Smooth muscle cell (in vitro differentiated cells): ENCODE measurements around the gene PPARD. TPM values are rescaled to one million over a fixed set of nuclear protein-coding genes. Genes with fewer than 3 reads are reported as not detected.
A peak's percentile ranks its signal among the peaks of the same experiment; 100 is the strongest.

Experiments
- DNase-seq: peaks from one replicate; lab custom pipeline; 2025; ENCODE audit not compliant: unreplicated experiment; lab: John Stamatoyannopoulos, UW
- H2AFZ ChIP-seq: fragments of 200-600 bp; sonication (generic); 2 replicates; pipeline ENCODE4 v1.6.0; 2016; ENCODE audit warnings: antibody characterized with exemption, low read depth, mild to moderate bottlenecking
- H3F3A ChIP-seq: fragments of 200-600 bp; sonication (generic); 2 replicates; pipeline ENCODE4 v1.6.0; 2017; ENCODE audit warnings: antibody characterized with exemption, low read depth
- H3K27ac ChIP-seq: fragments of 200-600 bp; sonication (generic); 2 replicates; pipeline ENCODE4 v1.5.1; 2016; ENCODE audit warnings: low read depth, mild to moderate bottlenecking
- H3K27me3 ChIP-seq: fragments of 200-600 bp; sonication (generic); 2 replicates; pipeline ENCODE4 v1.6.1; 2016; ENCODE audit warnings: low read depth, mild to moderate bottlenecking
- H3K36me3 ChIP-seq: fragments of 200-600 bp; sonication (generic); 2 replicates; pipeline ENCODE4 v1.5.1; 2016; ENCODE audit warnings: low read depth
- H3K4me1 ChIP-seq: fragments of 200-600 bp; sonication (generic); 2 replicates; pipeline ENCODE4 v1.5.1; 2016; ENCODE audit warnings: low read depth
- H3K4me2 ChIP-seq: fragments of 200-600 bp; sonication (generic); 2 replicates; pipeline ENCODE4 v1.6.0; 2016; ENCODE audit warnings: mild to moderate bottlenecking
- H3K4me3 ChIP-seq: fragments of 200-600 bp; sonication (generic); 2 replicates; pipeline ENCODE4 v1.5.1; 2016; ENCODE audit warnings: mild to moderate bottlenecking
- H3K79me2 ChIP-seq: fragments of 200-600 bp; sonication (generic); 2 replicates; pipeline ENCODE4 v1.6.0; 2016; ENCODE audit warnings: low read depth, mild to moderate bottlenecking
- H3K9ac ChIP-seq: fragments of 200-600 bp; sonication (generic); 2 replicates; pipeline ENCODE4 v1.6.0; 2016; ENCODE audit warnings: low read depth
- H3K9me3 ChIP-seq: fragments of 200-600 bp; sonication (generic); replicated peaks from 2 replicates; pipeline ENCODE4 v1.5.1; 2016; ENCODE audit warnings: low read depth
- H4K20me1 ChIP-seq: fragments of 200-600 bp; sonication (generic); 2 replicates; pipeline ENCODE4 v1.6.0; 2016; ENCODE audit warnings: low read depth
- WGBS: methylation state at CpG from one replicate; pipeline ENCODE4 v1.1.7; 2016; ENCODE audit warnings: low lambda C conversion rate; 5-methylcytosine and 5-hydroxymethylcytosine counted together
- polyA plus RNA-seq: library from polyadenylated mRNA; unstranded; fragments of >200 nt; fragmentation: Nextera tagmentation; extraction: Ambion mirVana; gene quantifications from 2 replicates; pipeline ENCODE4 v1.2.1, GENCODE V29; 2016
- total RNA-seq: library from RNA; depleted of rRNA; stranded (reverse); fragments of >200 nt; gene quantifications from 2 replicates; pipeline ENCODE4 v1.2.3, GENCODE V29; 2014
- TF ChIP-seq, protein P1 (sequence below): fragments of 200-600 bp; sonication (generic); IDR thresholded peaks from 2 replicates; pipeline ENCODE4 v1.5.1; 2017; ENCODE audit warnings: borderline replicate concordance, mild to moderate bottlenecking, antibody characterized with exemption; ENCODE audit not compliant: insufficient read depth, poor library complexity, severe bottlenecking

PPARD gene
- total and polyA plus RNA-seq, 2 experiments from 2014 or later: 8.2 to 31.1 TPM

DNA sequence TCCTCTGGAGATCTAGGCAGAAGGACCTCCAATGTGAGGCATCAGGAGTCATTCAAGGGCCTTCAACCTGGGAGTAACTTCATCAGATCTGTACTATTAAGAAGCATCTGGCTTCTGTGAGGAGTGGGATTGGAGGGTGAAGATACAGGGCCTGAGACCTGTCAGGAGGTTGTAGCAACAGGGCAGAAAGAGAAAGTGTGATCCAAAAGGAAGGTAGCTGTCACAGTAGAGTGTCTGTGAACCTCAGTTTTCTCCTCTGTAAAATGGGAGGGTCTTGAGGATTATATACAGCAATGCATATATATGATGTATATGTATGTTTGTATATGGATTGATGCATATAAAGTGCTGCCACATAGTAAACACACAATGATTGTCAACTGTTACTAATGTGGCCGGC, 123.3 kb downstream of the PPARD start:
- Histone ChIP-seq H3K4me1 (peaks cover 15% of the 10 kb centered on the region), H3K9me3 (no peaks in the 10 kb centered on the region), H3K4me2 (no peak overlapping the region), H2AFZ (no peak overlapping the region), H3K4me3 (no peak overlapping the region), H3K79me2 (peaks cover 23% of the 10 kb centered on the region), H3K9ac (no peak overlapping the region), H3F3A (peaks cover 15% of the 10 kb centered on the region), H3K27me3 (no peaks in the 10 kb centered on the region), H3K27ac (no peak overlapping the region), H4K20me1 (peaks cover 23% of the 10 kb centered on the region), H3K36me3 (no peaks in the 10 kb centered on the region)
- DNase-seq: no peak
- TF ChIP-seq, protein P1, sequence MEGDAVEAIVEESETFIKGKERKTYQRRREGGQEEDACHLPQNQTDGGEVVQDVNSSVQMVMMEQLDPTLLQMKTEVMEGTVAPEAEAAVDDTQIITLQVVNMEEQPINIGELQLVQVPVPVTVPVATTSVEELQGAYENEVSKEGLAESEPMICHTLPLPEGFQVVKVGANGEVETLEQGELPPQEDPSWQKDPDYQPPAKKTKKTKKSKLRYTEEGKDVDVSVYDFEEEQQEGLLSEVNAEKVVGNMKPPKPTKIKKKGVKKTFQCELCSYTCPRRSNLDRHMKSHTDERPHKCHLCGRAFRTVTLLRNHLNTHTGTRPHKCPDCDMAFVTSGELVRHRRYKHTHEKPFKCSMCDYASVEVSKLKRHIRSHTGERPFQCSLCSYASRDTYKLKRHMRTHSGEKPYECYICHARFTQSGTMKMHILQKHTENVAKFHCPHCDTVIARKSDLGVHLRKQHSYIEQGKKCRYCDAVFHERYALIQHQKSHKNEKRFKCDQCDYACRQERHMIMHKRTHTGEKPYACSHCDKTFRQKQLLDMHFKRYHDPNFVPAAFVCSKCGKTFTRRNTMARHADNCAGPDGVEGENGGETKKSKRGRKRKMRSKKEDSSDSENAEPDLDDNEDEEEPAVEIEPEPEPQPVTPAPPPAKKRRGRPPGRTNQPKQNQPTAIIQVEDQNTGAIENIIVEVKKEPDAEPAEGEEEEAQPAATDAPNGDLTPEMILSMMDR: no peak
- 95% methylated on average over 1 of the region's 1 CpG for WGBS

DNA sequence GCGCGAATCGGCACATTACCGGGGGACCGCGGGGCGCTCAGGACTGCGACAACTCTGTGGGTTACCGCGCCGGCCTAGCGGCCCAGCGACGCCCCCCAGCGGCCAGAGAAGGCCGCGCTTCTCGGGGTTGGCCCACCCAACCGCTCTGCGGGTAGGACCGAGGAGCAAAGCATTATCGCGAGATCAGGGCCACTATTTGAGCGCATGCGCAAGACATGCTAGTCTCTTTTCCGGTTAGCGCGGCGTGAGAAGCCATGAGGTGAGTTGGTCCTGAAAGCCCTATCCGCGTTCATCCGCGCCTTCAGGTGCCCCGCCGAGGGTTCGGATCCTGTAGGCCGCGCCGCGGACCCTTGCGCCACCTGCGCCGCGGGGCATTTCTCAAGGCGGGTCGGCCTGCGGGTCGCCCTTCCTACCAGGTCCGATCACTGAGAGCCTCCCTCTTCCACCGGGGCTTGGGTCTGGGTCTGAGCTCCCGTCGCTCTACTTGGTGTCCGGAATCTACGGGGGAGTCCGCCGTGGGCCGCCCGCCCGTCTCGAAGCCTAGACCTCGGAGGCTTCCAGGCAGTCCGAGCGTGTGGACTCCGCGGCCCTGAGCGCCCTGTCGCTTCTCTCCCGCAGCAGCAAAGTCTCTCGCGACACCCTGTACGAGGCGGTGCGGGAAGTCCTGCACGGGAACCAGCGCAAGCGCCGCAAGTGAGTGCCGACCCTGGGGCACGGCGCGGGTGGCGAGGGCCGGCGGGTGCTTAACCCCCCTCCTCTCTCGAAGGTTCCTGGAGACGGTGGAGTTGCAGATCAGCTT, 126.0 kb downstream of the PPARD start, which contains the start of gene RPL10A:
Gene RPL10A, plus strand, starts transcription at position 221 of the 799 bp plus-strand sequence. Its CDS starts 34 bp downstream, at position 255.
- H3K27me3 ChIP-seq: no peaks in the 10 kb centered on the region
- H3K4me2 ChIP-seq: peak within 1 kb of the TSS; percentile 95
- H2AFZ ChIP-seq: peak within 1 kb of the TSS; percentile 79
- TF ChIP-seq, protein P1: peak; percentile 95
- H3F3A ChIP-seq: peaks cover 32% of the 10 kb centered on the region
- peaks cover 50% of the 10 kb centered on the region for H4K20me1 ChIP-seq
- peak; percentile 83 for DNase-seq
- H3K4me3 ChIP-seq: peak within 1 kb of the TSS; percentile 90
- no peaks in the 10 kb centered on the region for H3K9me3 ChIP-seq
- under 1% methylated on average over 84 of the region's 86 CpGs for WGBS
- no peaks in the 10 kb centered on the region for H3K36me3 ChIP-seq
- peaks cover 19% of the 10 kb centered on the region for H3K4me1 ChIP-seq
- H3K9ac ChIP-seq: peak within 1 kb of the TSS; percentile 97
- peak within 1 kb of the TSS; percentile 95 for H3K27ac ChIP-seq
- H3K79me2 ChIP-seq: peaks cover 27% of the 10 kb centered on the region

DNA sequence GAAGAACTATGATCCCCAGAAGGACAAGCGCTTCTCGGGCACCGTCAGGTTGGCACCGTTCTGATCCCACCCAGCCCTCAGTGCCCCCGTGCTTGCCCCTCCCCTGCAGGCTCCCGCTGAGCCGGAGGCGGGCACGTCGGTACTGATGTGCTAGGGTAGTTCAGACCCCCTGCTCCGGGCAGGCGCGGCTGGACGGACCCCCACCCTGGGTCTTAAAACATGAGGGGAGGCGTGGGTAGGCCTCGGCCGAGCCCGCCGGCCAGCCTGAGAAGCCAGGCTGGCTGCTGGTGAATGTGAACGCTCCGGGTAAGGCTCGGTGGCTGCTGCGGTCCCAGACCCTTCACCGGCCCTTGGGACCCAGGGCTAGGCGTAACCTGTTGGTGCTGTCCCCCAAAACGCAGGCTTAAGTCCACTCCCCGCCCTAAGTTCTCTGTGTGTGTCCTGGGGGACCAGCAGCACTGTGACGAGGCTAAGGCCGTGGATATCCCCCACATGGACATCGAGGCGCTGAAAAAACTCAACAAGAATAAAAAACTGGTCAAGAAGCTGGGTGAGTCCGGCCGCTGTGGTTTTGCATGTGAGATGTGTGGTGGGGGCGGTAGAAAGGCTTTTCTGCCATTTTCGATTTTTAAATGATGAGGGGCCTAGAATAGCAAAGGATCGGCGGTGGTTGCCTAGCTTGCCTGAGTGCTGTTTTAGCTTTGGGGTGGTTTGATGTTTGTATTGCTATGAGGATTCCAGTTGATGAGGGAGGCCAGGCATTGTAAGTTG, 126.8 kb downstream of the PPARD start:
- Histone ChIP-seq H3K9me3 (no peaks in the 10 kb centered on the region), H2AFZ (no peak overlapping the region), H3K4me1 (peaks cover 19% of the 10 kb centered on the region), H3K9ac (peak overlapping the region; percentile 97), H3K27me3 (no peaks in the 10 kb centered on the region), H4K20me1 (peaks cover 57% of the 10 kb centered on the region), H3K4me3 (peak overlapping the region; percentile 90), H3K27ac (peak overlapping the region; percentile 95), H3F3A (peaks cover 38% of the 10 kb centered on the region), H3K4me2 (peak overlapping the region; percentile 95), H3K79me2 (peaks cover 27% of the 10 kb centered on the region), H3K36me3 (no peaks in the 10 kb centered on the region)
- TF ChIP-seq, protein P1: no peak
- no peak for DNase-seq
- 1% methylated on average over 36 of the region's 37 CpGs for WGBS
